ENCODE measurements around the gene F10.

Gene F10

DNA sequence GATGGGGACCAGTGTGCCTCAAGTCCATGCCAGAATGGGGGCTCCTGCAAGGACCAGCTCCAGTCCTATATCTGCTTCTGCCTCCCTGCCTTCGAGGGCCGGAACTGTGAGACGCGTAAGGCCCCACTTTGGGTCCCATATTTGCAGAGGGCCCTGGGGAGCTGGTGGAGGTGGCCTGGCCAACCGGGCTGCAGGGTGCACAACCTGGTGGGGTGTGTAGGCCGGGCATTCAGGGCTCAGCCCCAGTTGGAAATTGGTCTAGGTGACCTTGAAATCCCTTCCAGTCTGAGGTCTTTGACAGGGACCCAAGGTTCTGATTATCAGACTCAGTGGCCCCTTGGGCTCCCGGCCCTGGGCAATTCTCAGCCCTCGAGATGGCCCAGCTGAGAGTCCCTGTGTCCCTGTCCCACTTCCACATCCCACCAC is 8.7 kb upstream of the F10 start:
- Mint-ChIP-seq H3K4me1 (no peaks in the 10 kb centered on the region), H3K4me3 (no peak overlapping the region), H3K27ac (no peak overlapping the region), H3K36me3 (ENCODE audit: low read depth) (no peaks in the 10 kb centered on the region), H3K9me3 (no peaks in the 10 kb centered on the region), H3K27me3 (ENCODE audit: low read depth) (peaks cover 14% of the 10 kb centered on the region)
- no peak for TF ChIP-seq CTCF (IDR thresholded peaks at IDR 0.05; ENCODE audit: unreplicated experiment in 3 of 3)

DNA sequence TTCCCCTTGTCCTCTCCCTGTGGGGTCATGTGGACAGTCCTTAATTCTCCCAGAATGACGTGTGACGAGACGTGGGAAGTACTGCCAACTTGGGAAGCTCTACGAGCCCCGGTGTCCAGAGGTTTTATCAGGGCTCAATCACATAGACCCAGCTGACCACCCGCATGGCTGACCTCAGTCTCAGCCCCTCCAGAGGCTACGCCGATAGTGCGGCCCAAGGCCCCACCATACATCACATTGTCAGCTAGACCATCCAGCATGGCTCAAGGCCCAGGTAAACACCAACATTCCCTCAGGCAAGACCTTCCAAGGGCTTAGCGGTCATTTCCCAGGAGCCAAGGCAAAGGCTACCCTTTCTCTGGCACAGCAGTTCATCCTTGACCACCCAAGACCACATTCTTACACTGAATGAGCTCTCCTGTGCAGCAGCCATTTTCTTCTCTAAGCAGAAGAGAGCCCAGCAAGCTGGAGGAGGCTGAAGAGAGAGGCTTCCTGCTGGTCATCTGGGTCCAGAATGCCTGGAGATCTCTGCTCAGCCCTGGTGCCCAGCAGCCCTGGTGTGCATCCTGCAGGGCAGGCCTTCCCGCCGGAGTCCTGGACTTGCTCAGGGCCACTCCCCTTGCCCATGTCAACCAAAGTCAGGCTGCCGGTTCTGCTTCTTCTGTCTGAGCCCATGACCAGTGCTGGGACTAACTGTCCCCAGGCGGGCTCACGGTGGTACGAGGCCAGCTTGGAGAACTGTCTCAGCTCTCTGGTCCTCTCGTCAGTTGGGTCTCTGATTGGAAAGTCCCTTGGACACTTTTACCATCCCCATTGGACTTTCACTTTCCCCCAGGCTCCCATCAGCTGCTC is 7.9 kb upstream of the F10 start:
- Mint-ChIP-seq H3K9me3 (no peaks in the 10 kb centered on the region), H3K4me3 (no peak overlapping the region), H3K4me1 (no peaks in the 10 kb centered on the region), H3K27me3 (ENCODE audit: low read depth) (peaks cover 16% of the 10 kb centered on the region), H3K36me3 (ENCODE audit: low read depth) (no peaks in the 10 kb centered on the region), H3K27ac (no peak overlapping the region)
- TF ChIP-seq CTCF (IDR thresholded peaks at IDR 0.05; ENCODE audit: unreplicated experiment in 3 of 3) = no peak

DNA sequence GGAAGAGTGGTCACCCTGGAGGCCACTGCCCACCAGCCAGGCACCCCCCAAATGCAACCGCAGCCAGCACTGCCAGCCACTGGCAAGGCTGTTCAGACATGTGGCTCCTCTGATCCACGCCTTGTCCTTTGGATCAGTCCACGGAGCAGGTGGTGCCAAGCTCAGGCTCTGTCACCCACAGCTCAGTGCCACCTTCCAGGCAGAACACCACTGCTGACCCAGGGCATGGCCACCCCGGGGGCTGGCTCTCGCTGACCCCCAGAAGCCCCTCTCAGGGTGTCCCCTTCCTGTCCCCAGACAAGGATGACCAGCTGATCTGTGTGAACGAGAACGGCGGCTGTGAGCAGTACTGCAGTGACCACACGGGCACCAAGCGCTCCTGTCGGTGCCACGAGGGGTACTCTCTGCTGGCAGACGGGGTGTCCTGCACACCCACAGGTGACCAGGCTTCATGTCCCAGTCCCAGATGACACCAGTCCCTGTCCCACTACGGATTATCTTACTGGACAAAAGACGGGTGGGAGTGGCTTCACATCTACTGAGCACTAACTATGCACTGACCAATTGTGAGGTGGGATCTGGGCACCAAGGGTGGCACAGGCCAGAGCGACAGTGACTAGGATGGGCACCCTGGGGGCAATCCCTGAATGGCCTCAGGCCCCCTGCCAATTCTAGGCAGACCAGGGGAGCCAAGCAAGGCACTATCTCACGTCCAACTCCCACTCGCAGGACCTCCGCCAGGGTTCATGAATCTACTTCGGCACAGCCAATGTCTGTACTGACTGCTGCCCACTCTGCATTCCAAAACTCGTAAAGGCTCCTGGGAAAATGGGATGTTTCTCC is 7.0 kb upstream of the F10 start:
- Mint-ChIP-seq H3K9me3 (no peaks in the 10 kb centered on the region), H3K36me3 (ENCODE audit: low read depth) (no peaks in the 10 kb centered on the region), H3K27ac (no peak overlapping the region), H3K27me3 (ENCODE audit: low read depth) (peaks cover 20% of the 10 kb centered on the region), H3K4me3 (no peak overlapping the region), H3K4me1 (no peaks in the 10 kb centered on the region)
- TF ChIP-seq CTCF (IDR thresholded peaks at IDR 0.05; ENCODE audit: unreplicated experiment in 3 of 3) = no peak

DNA sequence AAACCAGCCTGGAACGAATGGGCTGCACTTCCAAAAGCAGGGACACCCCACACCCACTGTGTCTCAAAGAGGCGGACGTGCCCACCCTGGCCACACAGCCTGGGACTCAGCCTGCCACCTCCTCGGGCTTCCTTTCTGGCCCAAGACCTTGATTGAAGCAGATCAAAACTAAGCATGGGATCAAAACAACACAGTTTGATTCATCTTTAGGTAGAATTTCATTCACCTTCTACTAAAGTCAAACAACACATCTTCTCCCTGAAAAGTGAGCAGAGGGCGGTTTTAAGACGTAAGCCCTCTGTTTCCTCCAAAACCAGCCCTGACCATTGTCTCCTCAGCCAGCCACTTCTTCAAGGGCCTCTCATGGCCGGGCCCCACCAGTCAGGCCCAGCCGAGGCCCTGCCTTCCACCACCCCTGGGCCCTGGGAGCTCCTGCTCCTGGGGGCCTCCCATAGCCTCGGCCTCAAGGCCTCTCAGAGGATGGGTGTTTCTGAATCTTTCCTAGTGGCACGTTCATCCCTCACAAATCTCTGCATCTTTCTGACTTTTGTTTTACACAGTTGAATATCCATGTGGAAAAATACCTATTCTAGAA is 6.3 kb upstream of the F10 start:
- Mint-ChIP-seq H3K4me1 (no peaks in the 10 kb centered on the region), H3K27ac (no peak overlapping the region), H3K27me3 (ENCODE audit: low read depth) (peaks cover 18% of the 10 kb centered on the region), H3K4me3 (no peak overlapping the region), H3K9me3 (no peaks in the 10 kb centered on the region), H3K36me3 (ENCODE audit: low read depth) (no peaks in the 10 kb centered on the region)
- no peak for TF ChIP-seq CTCF (IDR thresholded peaks at IDR 0.05; ENCODE audit: unreplicated experiment in 3 of 3)

- no peak overlapping the region for H3K4me3 Mint-ChIP-seq
- peaks cover 18% of the 10 kb centered on the region for H3K27me3 Mint-ChIP-seq (ENCODE audit: low read depth)
- H3K36me3 Mint-ChIP-seq (ENCODE audit: low read depth) = no peaks in the 10 kb centered on the region
- no peaks in the 10 kb centered on the region for H3K4me1 Mint-ChIP-seq
- no peaks in the 10 kb centered on the region for H3K9me3 Mint-ChIP-seq
- H3K27ac Mint-ChIP-seq = no peak overlapping the region
- TF ChIP-seq CTCF (IDR thresholded peaks at IDR 0.05; ENCODE audit: unreplicated experiment in 3 of 3) = no peak
These were observed 5.7 kb upstream of the F10 start for GRCh38 chr13:113116871-113117271.
